ENCODE data around the gene PTPRM. TPM values are rescaled to one million over a fixed set of nuclear protein-coding genes. Genes with fewer than 3 reads are reported as not detected.

PTPRM gene
- total and polyA plus RNA-seq, 2 experiments from 2014 or later = 1.6 to 5.3 TPM

DNA sequence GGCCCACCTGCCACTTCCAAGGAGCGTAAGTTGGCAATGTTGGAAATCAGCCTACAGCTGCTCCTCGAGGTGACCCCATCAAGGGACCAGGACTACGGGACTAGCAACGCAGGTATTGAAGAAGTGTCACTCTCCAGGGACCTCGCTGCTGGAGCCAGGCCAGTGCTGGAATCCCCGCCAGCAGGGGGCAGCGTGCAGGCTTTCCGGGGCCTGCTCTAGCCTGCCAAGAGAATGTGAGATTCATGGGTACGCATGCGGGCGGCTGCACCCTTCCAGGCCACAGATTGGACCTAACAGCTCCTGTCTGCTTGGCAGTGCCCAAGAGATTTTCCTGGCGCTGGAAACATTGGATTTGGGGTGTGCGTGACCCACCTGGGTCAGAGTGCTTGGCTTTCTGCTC is 859.3 kb downstream of the PTPRM start:
- Histone ChIP-seq H3K27me3 (ENCODE audit: insufficient read depth) (no peaks in the 10 kb centered on the region), H4K20me1 (replicated peaks; ENCODE audit: insufficient read depth) (no peaks in the 10 kb centered on the region), H3K4me3 (no peak overlapping the region), H2AFZ (no peak overlapping the region), H3K79me2 (replicated peaks; ENCODE audit: insufficient read depth) (no peaks in the 10 kb centered on the region), H3K4me2 (no peak overlapping the region), H3K9me2 (ENCODE audit: insufficient read depth) (0 out of 2 replicates have a peak, but pooled peaks cover 3% of the 10 kb centered on the region), H3K36me3 (ENCODE audit: insufficient read depth) (no peaks in the 10 kb centered on the region; the same call in 1 of the 2 replicates), H3F3A (replicated peaks; ENCODE audit: low read depth) (no peaks in the 10 kb centered on the region), H3K4me1 (ENCODE audit: insufficient read depth) (no peaks in the 10 kb centered on the region; the same call in 1 of the 2 replicates), H3K27ac (ENCODE audit: low read depth) (no peak overlapping the region)
- no peaks in the 10 kb centered on the region for H3K9me3 Mint-ChIP-seq
- H3K4me3 Mint-ChIP-seq = no peak overlapping the region
- no peaks in the 10 kb centered on the region for H3K36me3 Mint-ChIP-seq (ENCODE audit: low read depth)
- peaks cover 16% of the 10 kb centered on the region for H3K4me1 Mint-ChIP-seq
- H3K27me3 Mint-ChIP-seq (ENCODE audit: insufficient read depth, low read depth, poor library complexity) = peaks cover 3% of the 10 kb centered on the region
- ATAC-seq = peak; percentile 90
- H3K27ac Mint-ChIP-seq = no peak overlapping the region
- DNase-seq (ENCODE audit: low spot score) = peak; percentile 70
- TF ChIP-seq, protein P1, sequence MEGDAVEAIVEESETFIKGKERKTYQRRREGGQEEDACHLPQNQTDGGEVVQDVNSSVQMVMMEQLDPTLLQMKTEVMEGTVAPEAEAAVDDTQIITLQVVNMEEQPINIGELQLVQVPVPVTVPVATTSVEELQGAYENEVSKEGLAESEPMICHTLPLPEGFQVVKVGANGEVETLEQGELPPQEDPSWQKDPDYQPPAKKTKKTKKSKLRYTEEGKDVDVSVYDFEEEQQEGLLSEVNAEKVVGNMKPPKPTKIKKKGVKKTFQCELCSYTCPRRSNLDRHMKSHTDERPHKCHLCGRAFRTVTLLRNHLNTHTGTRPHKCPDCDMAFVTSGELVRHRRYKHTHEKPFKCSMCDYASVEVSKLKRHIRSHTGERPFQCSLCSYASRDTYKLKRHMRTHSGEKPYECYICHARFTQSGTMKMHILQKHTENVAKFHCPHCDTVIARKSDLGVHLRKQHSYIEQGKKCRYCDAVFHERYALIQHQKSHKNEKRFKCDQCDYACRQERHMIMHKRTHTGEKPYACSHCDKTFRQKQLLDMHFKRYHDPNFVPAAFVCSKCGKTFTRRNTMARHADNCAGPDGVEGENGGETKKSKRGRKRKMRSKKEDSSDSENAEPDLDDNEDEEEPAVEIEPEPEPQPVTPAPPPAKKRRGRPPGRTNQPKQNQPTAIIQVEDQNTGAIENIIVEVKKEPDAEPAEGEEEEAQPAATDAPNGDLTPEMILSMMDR (conservative IDR thresholded peaks at IDR 0.05; ENCODE audit: low read depth in 2 of 2) = peak; percentile 72 to 77
- TF ChIP-seq EZH2 (IDR thresholded peaks at IDR 0.05; ENCODE audit: low read depth, unreplicated experiment) = no peak

DNA sequence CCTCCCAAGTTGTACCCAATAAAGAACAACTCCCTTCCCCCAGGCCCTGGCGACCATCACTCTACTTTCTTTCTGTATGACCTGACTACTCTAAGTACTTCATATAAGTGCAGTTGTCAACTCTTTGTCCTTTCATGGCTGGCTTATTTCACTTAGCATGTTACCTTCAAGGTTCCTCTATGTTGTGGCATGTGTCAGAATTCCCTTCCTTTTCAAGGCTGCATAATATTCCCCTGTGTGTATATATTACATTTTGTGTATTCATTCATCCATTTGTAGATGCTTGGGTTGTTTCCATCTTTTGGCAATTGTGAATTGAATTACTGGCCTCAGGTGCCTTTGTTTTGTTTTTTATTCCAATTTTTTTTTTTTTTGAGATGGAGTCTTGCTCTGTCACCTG is 860.2 kb downstream of the PTPRM start:
- Histone ChIP-seq H3K27me3 (ENCODE audit: insufficient read depth) (no peaks in the 10 kb centered on the region), H3K36me3 (ENCODE audit: insufficient read depth) (no peaks in the 10 kb centered on the region; the same call in 1 of the 2 replicates), H4K20me1 (replicated peaks; ENCODE audit: insufficient read depth) (no peaks in the 10 kb centered on the region), H3K4me1 (ENCODE audit: insufficient read depth) (no peaks in the 10 kb centered on the region; the same call in 1 of the 2 replicates), H3K9me2 (ENCODE audit: insufficient read depth) (0 out of 2 replicates have a peak, but pooled peaks cover 3% of the 10 kb centered on the region), H3K27ac (ENCODE audit: low read depth) (no peak overlapping the region), H3K4me3 (no peak overlapping the region), H3F3A (replicated peaks; ENCODE audit: low read depth) (no peaks in the 10 kb centered on the region), H3K4me2 (no peak overlapping the region), H3K79me2 (replicated peaks; ENCODE audit: insufficient read depth) (no peaks in the 10 kb centered on the region), H2AFZ (no peak overlapping the region)
- no peak for ATAC-seq
- Mint-ChIP-seq H3K4me3 (no peak overlapping the region), H3K27ac (no peak overlapping the region), H3K36me3 (ENCODE audit: low read depth) (no peaks in the 10 kb centered on the region), H3K4me1 (peaks cover 16% of the 10 kb centered on the region), H3K9me3 (no peaks in the 10 kb centered on the region), H3K27me3 (ENCODE audit: insufficient read depth, low read depth, poor library complexity) (peaks cover 4% of the 10 kb centered on the region)
- no peak for DNase-seq (ENCODE audit: low spot score)
- TF ChIP-seq CREB1 (CRISPR knock-in tag; IDR thresholded peaks at IDR 0.05; ENCODE audit: low read depth) (no peak), POLR2AphosphoS5 (IDR thresholded peaks at IDR 0.05; ENCODE audit: low read depth) (no peak), STAT1 (IDR thresholded peaks at IDR 0.05; ENCODE audit: unreplicated experiment) (no peak), REST (IDR thresholded peaks at IDR 0.05; ENCODE audit: unreplicated experiment) (no peak), EZH2phosphoT487 (IDR thresholded peaks at IDR 0.05; ENCODE audit: unreplicated experiment) (no peak), ZNF114 (CRISPR knock-in tag; IDR thresholded peaks at IDR 0.05) (no peak)
- TF ChIP-seq, protein P2, sequence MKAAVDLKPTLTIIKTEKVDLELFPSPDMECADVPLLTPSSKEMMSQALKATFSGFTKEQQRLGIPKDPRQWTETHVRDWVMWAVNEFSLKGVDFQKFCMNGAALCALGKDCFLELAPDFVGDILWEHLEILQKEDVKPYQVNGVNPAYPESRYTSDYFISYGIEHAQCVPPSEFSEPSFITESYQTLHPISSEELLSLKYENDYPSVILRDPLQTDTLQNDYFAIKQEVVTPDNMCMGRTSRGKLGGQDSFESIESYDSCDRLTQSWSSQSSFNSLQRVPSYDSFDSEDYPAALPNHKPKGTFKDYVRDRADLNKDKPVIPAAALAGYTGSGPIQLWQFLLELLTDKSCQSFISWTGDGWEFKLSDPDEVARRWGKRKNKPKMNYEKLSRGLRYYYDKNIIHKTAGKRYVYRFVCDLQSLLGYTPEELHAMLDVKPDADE (IDR thresholded peaks at IDR 0.05) = no peak
